ENCODE results near the gene USP37. TPM values are rescaled to one million over a fixed set of nuclear protein-coding genes. Genes with fewer than 3 reads are reported as not detected.
A peak's percentile ranks its signal among the peaks of the same experiment; 100 is the strongest.

USP37 gene
- total and polyA plus RNA-seq, 2 of the 13 experiments (the other 11 are each of a cell fraction or from before 2014, with no cell fraction given) = 6.5 to 30.6 TPM

GRCh38 chr2:218418717-218419458 lies 149.3 kb downstream of the USP37 start, which contains the start of gene VIL1 (continued):
- TF ChIP-seq TOPORS (CRISPR knock-in tag; IDR thresholded peaks at IDR 0.05) (no peak), SIN3B (IDR thresholded peaks at IDR 0.05; ENCODE audit: low read length) (no peak), ZNF567 (CRISPR knock-in tag; IDR thresholded peaks at IDR 0.05; ENCODE audit: borderline replicate concordance) (0 out of 2 replicates have a peak, but pooled peaks have one; percentile 19), FOXO1 (CRISPR knock-in tag; IDR thresholded peaks at IDR 0.05) (peak; percentile 18; the same call in 1 of the 2 replicates), ZNF607 (CRISPR knock-in tag; IDR thresholded peaks at IDR 0.05; ENCODE audit: borderline replicate concordance) (no peak), TRAFD1 (CRISPR knock-in tag; IDR thresholded peaks at IDR 0.05; ENCODE audit: borderline replicate concordance) (0 out of 2 replicates have a peak, but pooled peaks have one; percentile 24), ZFAT (CRISPR knock-in tag; conservative IDR thresholded peaks at IDR 0.05) (no peak), RNF2 (conservative IDR thresholded peaks at IDR 0.05; ENCODE audit: low read depth) (no peak), GFI1 (CRISPR knock-in tag; IDR thresholded peaks at IDR 0.05; ENCODE audit: borderline replicate concordance) (peak; percentile 35; the same call in 1 of the 2 replicates), NFYC (CRISPR knock-in tag; IDR thresholded peaks at IDR 0.05) (peak; percentile 52), ZNF709 (CRISPR knock-in tag; IDR thresholded peaks at IDR 0.05) (peak; percentile 85; the same call in 1 of the 2 replicates), ZBTB49 (CRISPR knock-in tag; IDR thresholded peaks at IDR 0.05; ENCODE audit: borderline replicate concordance) (peak; percentile 71; the same call in 1 of the 2 replicates), SRY (CRISPR knock-in tag; IDR thresholded peaks at IDR 0.05) (0 out of 2 replicates have a peak, but pooled peaks have one; percentile 14), PRDM4 (CRISPR knock-in tag; IDR thresholded peaks at IDR 0.05; ENCODE audit: borderline replicate concordance) (0 out of 2 replicates have a peak, but pooled peaks have one; percentile 9), MIXL1 (CRISPR knock-in tag; IDR thresholded peaks at IDR 0.05) (0 out of 2 replicates have a peak, but pooled peaks have one; percentile 11), POGZ (CRISPR knock-in tag; IDR thresholded peaks at IDR 0.05) (peak; percentile 74), CBX2 (IDR thresholded peaks at IDR 0.05; ENCODE audit: low read depth, low read length) (no peak), CBX2 (CRISPR knock-in tag; IDR thresholded peaks at IDR 0.05; ENCODE audit: low read depth) (0 out of 2 replicates have a peak, but pooled peaks have one; percentile 39), TSC22D2 (CRISPR knock-in tag; IDR thresholded peaks at IDR 0.05; ENCODE audit: borderline replicate concordance) (peak; percentile 65; the same call in 1 of the 2 replicates), ZNF30 (CRISPR knock-in tag; IDR thresholded peaks at IDR 0.05) (0 out of 2 replicates have a peak, but pooled peaks have one; percentile 72), CENPX (CRISPR knock-in tag; IDR thresholded peaks at IDR 0.05) (no peak), FIP1L1 (IDR thresholded peaks at IDR 0.05; ENCODE audit: borderline replicate concordance, insufficient read depth, low read depth, low read length) (0 out of 2 replicates have a peak, but pooled peaks have one; percentile 45), MEIS2 (CRISPR knock-in tag; IDR thresholded peaks at IDR 0.05) (peak; percentile 44; the same call in 1 of the 2 replicates), ESRRA (CRISPR knock-in tag; IDR thresholded peaks at IDR 0.05; ENCODE audit: low read depth) (no peak)

Measured in HepG2 (cell line).